MM.1S (cell line): Measurements from ENCODE around the gene FYN.

Source experiments
- CTCF ChIP-seq: fragments of 300-600 bp; sonication (generic); IDR thresholded peaks from 2 replicates; pipeline ENCODE4 v1.5.1; 2016; ENCODE audit warnings: antibody characterized with exemption, low read length, mixed read lengths
- EZH2 ChIP-seq: fragments of 300-600 bp; sonication (generic); optimal IDR thresholded peaks from 2 replicates; pipeline ENCODE3; 2017; ENCODE audit warnings: low read depth, mild to moderate bottlenecking, antibody characterized with exemption, low read length, mixed read lengths

- TF ChIP-seq CTCF (no peak), EZH2 (no peak)
These were observed 189.4 kb downstream of the FYN start for GRCh38 chr6:111683749-111684267.
